ENCODE measurements around the gene ARL11.
"Not testable (repeated sequence)": the region's sequence is repeated elsewhere in the genome, so short reads cannot be mapped to it uniquely, and the experiment has no call there.

Gene ARL11

GRCh38 chr13:49606747-49607648, 21.3 kb upstream of the ARL11 start:
- H3K9me3 Mint-ChIP-seq: no peaks in the 10 kb centered on the region
- no peaks in the 10 kb centered on the region for H3K36me3 Mint-ChIP-seq
- no peaks in the 10 kb centered on the region for H3K27me3 Mint-ChIP-seq
- H3K27ac Mint-ChIP-seq: peak overlapping the region; percentile 74
- peaks cover 5% of the 10 kb centered on the region for H3K4me1 Mint-ChIP-seq
- peak overlapping the region; percentile 84 for H3K4me3 Mint-ChIP-seq

GRCh38 chr13:49607761-49608160, 20.5 kb upstream of the ARL11 start:
- Mint-ChIP-seq H3K27ac (no peak overlapping the region), H3K27me3 (no peaks in the 10 kb centered on the region), H3K9me3 (no peaks in the 10 kb centered on the region), H3K4me3 (no peak overlapping the region), H3K4me1 (peaks cover 5% of the 10 kb centered on the region), H3K36me3 (peaks cover 3% of the 10 kb centered on the region)

GRCh38 chr13:49608651-49609331, 19.5 kb upstream of the ARL11 start:
- H3K4me1 Mint-ChIP-seq: peaks cover 5% of the 10 kb centered on the region
- no peak overlapping the region for H3K27ac Mint-ChIP-seq
- H3K36me3 Mint-ChIP-seq: peaks cover 3% of the 10 kb centered on the region
- H3K27me3 Mint-ChIP-seq: no peaks in the 10 kb centered on the region
- H3K4me3 Mint-ChIP-seq: no peak overlapping the region
- H3K9me3 Mint-ChIP-seq: no peaks in the 10 kb centered on the region

GRCh38 chr13:49610176-49610575, 18.1 kb upstream of the ARL11 start:
- peaks cover 3% of the 10 kb centered on the region for H3K36me3 Mint-ChIP-seq
- H3K4me1 Mint-ChIP-seq: peaks cover 5% of the 10 kb centered on the region
- H3K27me3 Mint-ChIP-seq: no peaks in the 10 kb centered on the region
- H3K4me3 Mint-ChIP-seq: no peak overlapping the region
- no peak overlapping the region for H3K27ac Mint-ChIP-seq
- H3K9me3 Mint-ChIP-seq: no peaks in the 10 kb centered on the region

GRCh38 chr13:49612042-49612441, 16.3 kb upstream of the ARL11 start:
- not testable (repeated sequence) for H3K27ac Mint-ChIP-seq, H3K27me3 Mint-ChIP-seq, H3K4me3 Mint-ChIP-seq, H3K9me3 Mint-ChIP-seq, H3K36me3 Mint-ChIP-seq, H3K4me1 Mint-ChIP-seq

DNA sequence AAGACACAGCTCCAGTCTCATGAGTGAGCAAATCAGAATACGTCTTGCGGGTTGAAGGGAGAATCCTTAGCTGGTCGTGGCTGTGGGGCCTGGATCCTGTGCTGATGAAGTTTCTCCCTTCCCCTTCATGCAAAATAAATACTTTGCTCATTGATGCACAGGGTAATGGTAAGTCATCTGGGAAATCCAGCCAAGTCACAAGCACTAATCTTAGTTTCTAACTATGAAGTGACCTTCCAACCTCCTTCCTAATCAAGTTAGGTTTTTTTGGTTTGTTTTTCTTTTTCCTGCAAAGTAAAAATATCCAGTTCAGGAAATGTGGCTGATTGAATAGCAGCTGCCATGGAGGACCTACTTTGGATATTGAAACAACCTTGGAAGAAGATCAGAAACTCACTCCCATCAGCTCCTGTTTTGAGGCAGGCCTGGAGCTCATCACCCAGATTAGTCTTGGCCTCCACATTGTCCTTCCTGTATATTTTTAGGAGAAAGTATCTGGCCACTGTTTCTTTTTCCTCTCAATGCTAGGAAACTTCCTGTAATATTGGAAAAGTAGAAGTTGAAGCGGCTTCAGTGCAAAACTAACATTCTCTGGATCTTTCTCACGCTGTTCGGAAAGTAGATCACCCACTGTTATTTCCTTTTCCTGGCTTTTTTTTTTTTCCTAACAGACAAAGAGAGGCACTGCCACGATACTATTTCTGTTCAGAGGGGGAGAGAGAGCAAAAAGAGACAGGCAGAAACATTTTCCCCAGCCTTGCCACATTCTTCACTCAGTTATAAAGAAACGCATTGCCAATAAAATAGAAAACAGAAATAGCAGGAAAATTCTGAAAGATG, 12.3 kb upstream of the ARL11 start:
- H3K9me3 Mint-ChIP-seq: no peaks in the 10 kb centered on the region
- H3K27ac Mint-ChIP-seq: no peak overlapping the region
- H3K4me1 Mint-ChIP-seq: peaks cover 4% of the 10 kb centered on the region
- peaks cover 3% of the 10 kb centered on the region for H3K36me3 Mint-ChIP-seq
- H3K4me3 Mint-ChIP-seq: no peak overlapping the region
- peaks cover 3% of the 10 kb centered on the region for H3K27me3 Mint-ChIP-seq

DNA sequence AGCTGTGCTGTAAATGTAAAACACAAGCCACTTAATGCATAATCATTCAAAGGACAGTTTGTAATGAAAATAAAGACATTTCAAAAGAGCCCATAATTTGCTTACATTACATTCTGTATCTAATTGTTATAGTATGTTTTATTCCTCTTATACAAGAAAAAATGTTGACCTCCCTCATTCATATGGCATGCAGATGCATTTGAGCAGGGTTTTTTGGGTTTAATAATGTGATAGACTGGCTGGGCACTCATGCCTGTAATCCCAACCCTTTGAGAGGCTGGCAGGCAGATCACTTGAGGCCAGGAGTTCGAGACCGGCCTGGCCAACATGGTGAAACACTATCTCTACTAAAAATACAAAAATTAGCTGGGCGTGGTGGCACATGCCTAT, 11.6 kb upstream of the ARL11 start:
- peaks cover 4% of the 10 kb centered on the region for H3K4me1 Mint-ChIP-seq
- no peaks in the 10 kb centered on the region for H3K9me3 Mint-ChIP-seq
- H3K4me3 Mint-ChIP-seq: no peak overlapping the region
- no peak overlapping the region for H3K27ac Mint-ChIP-seq
- H3K36me3 Mint-ChIP-seq: peaks cover 3% of the 10 kb centered on the region
- H3K27me3 Mint-ChIP-seq: peaks cover 3% of the 10 kb centered on the region

GRCh38 chr13:49620170-49620621, 8.1 kb upstream of the ARL11 start:
- peak overlapping the region; percentile 51 for H3K4me3 Mint-ChIP-seq
- no peaks in the 10 kb centered on the region for H3K36me3 Mint-ChIP-seq
- H3K27me3 Mint-ChIP-seq: peaks cover 3% of the 10 kb centered on the region
- no peak overlapping the region for H3K27ac Mint-ChIP-seq
- H3K4me1 Mint-ChIP-seq: peaks cover 4% of the 10 kb centered on the region
- no peaks in the 10 kb centered on the region for H3K9me3 Mint-ChIP-seq

- H3K9me3 Mint-ChIP-seq: no peaks in the 10 kb centered on the region
- H3K36me3 Mint-ChIP-seq: no peaks in the 10 kb centered on the region
- no peak overlapping the region for H3K27ac Mint-ChIP-seq
- H3K4me1 Mint-ChIP-seq: peaks cover 4% of the 10 kb centered on the region
- no peaks in the 10 kb centered on the region for H3K27me3 Mint-ChIP-seq
- no peak overlapping the region for H3K4me3 Mint-ChIP-seq
Observed at GRCh38 chr13:49622174-49622946, 5.9 kb upstream of the ARL11 start.

- Mint-ChIP-seq H3K9me3 (no peaks in the 10 kb centered on the region), H3K4me1 (peaks cover 19% of the 10 kb centered on the region), H3K27ac (no peak overlapping the region), H3K36me3 (no peaks in the 10 kb centered on the region), H3K4me3 (no peak overlapping the region), H3K27me3 (no peaks in the 10 kb centered on the region)
Observed at GRCh38 chr13:49624229-49624628, 4.1 kb upstream of the ARL11 start.

- peaks cover 18% of the 10 kb centered on the region for H3K4me1 Mint-ChIP-seq
- H3K4me3 Mint-ChIP-seq: no peak overlapping the region
- H3K27me3 Mint-ChIP-seq: no peaks in the 10 kb centered on the region
- no peaks in the 10 kb centered on the region for H3K36me3 Mint-ChIP-seq
- no peaks in the 10 kb centered on the region for H3K9me3 Mint-ChIP-seq
- H3K27ac Mint-ChIP-seq: no peak overlapping the region
Observed at GRCh38 chr13:49625392-49626079, 2.8 kb upstream of the ARL11 start.

- peak overlapping the region; percentile 87 for H3K4me3 Mint-ChIP-seq
- no peak overlapping the region for H3K27ac Mint-ChIP-seq
Observed at GRCh38 chr13:49629196-49629938, 1.1 kb downstream of the ARL11 start.

GRCh38 chr13:49629947-49630346, 1.6 kb downstream of the ARL11 start:
- H3K27ac Mint-ChIP-seq: no peak overlapping the region
- H3K9me3 Mint-ChIP-seq: no peaks in the 10 kb centered on the region
- H3K36me3 Mint-ChIP-seq: no peaks in the 10 kb centered on the region
- H3K4me1 Mint-ChIP-seq: peaks cover 28% of the 10 kb centered on the region
- no peaks in the 10 kb centered on the region for H3K27me3 Mint-ChIP-seq
- H3K4me3 Mint-ChIP-seq: no peak overlapping the region

More at GRCh38 chr13:49629196-49629938, 1.1 kb downstream of the ARL11 start:
- H3K4me1 Mint-ChIP-seq: peaks cover 23% of the 10 kb centered on the region
- H3K36me3 Mint-ChIP-seq: no peaks in the 10 kb centered on the region
- no peaks in the 10 kb centered on the region for H3K27me3 Mint-ChIP-seq
- no peaks in the 10 kb centered on the region for H3K9me3 Mint-ChIP-seq

GRCh38 chr13:49630580-49630979, 2.3 kb downstream of the ARL11 start:
- peaks cover 34% of the 10 kb centered on the region for H3K4me1 Mint-ChIP-seq
- no peaks in the 10 kb centered on the region for H3K27me3 Mint-ChIP-seq
- no peak overlapping the region for H3K4me3 Mint-ChIP-seq
- H3K9me3 Mint-ChIP-seq: no peaks in the 10 kb centered on the region
- no peaks in the 10 kb centered on the region for H3K36me3 Mint-ChIP-seq
- H3K27ac Mint-ChIP-seq: no peak overlapping the region
